ENCODE measurements around the gene CIRBP.
"Not testable (repeated sequence)": the region's sequence is repeated elsewhere in the genome, so short reads cannot be mapped to it uniquely, and the experiment has no call there.

The CIRBP gene

DNA sequence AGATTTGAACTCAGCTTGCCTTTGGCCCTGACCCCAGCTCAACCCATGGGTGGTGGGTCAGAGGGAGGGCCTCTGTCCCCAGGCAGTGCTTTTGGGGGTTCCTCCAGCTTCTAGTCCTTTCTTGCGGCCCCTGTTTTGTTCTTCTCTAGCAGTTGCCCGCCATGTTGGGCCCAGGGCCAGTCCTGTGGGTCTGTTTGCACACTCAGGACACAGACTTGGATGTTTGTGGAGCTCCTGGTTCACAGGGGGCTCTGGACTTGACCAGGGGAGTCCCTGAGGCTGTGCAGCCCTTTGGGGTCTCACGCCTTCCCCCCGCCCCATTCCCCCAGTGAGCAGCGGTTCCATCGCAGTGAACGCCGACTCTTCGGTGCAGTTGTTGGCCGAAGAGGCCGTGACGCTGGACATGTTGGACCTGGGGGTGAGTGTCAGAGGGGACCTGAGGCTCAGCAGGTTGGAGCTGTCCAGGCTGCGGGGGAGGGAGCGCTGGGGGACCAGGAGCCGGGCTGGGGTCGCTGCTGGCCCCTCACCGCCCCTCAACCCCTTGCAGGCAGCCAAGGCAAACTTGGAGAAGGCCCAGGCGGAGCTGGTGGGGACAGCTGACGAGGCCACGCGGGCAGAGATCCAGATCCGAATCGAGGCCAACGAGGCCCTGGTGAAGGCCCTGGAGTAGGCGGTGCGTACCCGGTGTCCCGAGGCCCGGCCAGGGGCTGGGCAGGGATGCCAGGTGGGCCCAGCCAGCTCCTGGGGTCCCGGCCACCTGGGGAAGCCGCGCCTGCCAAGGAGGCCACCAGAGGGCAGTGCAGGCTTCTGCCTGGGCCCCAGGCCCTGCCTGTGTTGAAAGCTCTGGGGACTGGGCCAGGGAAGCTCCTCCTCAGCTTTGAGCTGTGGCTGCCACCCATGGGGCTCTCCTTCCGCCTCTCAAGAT lies 25.1 kb upstream of the CIRBP start:
- DNase-seq (ENCODE audit: low spot score) = peak; percentile 84

DNA sequence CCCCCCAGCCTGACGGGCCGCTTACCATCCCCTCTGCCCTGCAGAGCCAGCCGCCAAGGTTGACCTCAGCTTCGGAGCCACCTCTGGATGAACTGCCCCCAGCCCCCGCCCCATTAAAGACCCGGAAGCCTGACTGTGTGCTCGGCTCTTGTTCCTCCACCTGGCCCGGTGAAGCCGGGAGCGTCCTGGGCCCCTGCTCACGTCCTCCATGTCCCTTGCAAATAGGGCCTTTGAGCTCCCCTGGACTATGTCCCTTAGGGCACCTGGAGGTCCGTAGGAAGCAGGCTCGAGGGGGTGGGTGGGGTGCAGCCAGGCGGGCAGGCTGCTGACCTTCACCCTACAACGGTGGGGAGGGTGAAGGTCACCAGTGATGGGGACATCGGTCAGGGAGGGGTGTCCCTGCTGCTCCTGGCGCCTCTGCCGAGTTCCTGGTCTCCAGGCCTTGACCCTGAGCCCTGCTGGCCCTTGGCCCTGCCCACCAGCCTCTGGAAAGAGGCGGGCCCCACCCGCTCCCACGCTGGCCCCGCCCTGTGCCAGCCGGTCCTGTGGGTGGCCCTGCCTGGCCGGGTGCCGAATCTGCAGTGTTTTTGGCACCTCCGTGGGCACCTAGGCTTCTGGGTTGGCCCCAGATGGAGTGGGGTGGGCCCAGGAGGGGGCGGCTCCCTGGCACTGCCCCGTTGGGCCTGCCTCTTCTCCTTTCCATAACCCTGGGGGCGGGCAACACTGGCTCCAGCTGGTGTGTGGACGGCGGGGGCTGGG lies 24.3 kb upstream of the CIRBP start:
- no peak for DNase-seq (ENCODE audit: low spot score)

DNA sequence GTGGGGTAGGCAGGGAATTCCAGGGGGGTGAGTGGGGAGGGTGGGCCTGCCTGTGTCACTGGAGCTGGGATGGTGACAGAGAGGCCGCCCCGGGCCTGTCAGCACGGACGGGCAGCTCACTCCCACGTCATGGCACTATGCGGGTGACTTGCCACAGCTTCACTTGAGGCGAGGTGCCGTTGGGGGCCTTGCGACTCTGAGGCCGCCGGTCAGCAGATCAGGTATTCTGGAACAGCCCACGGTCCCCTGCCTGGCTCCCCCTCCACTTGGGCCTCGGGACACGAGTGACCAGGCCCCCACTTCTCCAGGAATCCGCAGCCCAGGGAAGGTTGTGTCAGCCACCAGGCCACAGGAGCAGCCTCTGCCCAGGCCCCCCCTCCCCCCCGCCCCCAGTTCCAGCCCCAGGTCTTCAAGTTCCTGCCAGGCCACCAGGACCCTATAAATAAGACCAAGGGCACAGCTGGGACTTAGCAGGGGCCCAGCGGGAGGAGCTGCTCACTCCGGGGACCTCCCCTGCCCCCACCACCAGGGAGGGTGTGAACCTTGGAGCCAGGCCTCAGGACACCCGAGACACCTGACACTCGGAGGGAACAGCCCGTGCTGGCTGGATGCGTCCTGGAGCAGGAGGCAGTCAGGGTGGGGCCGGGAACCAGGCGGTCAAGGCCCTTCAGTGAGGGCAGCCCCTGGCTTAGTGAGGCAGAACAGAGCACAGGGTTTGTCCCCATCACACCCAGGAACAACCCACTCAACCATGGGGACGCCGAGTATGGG lies 23.5 kb upstream of the CIRBP start:
- DNase-seq (ENCODE audit: low spot score) = no peak

GRCh38 chr19:1246265-1247087 lies 22.7 kb upstream of the CIRBP start:
- DNase-seq (ENCODE audit: low spot score) = not testable (repeated sequence)

- no peak for DNase-seq (ENCODE audit: low spot score)
Measured at GRCh38 chr19:1247748-1248138, 21.4 kb upstream of the CIRBP start.

- DNase-seq (ENCODE audit: low spot score) = no peak
Measured at GRCh38 chr19:1248139-1248785, 20.9 kb upstream of the CIRBP start, which contains the start of gene MIDN. Gene MIDN (plus strand): TSS chr19:1248583. CDS start chr19:1250297, 1,714 bp downstream.

DNA sequence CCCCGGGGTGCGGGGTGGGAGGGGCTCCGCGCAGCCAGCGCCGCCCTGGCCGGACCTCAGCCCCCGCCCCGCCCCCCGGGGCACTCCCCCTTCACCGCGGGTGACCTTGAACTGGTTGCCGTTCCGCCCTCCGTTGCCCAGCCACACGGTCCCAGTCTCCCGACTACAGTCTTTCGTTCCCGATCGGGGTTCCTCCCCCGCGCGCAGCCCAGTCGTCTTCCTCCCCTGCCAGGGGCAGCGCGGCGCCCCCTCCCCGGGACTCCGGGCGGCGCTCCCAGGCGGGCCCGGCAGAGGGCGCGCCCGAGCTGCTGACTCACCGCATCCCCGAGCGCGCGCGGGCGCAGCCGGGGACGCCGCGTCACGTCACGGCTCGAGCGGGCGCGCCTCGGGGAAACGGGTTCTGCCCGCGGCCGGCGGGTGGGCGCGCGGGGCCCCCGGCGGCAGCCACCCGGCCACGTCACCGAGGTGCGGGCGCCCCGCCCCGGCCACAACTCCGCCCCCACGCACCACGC lies 20.3 kb upstream of the CIRBP start:
- no peak for DNase-seq (ENCODE audit: low spot score)

DNA sequence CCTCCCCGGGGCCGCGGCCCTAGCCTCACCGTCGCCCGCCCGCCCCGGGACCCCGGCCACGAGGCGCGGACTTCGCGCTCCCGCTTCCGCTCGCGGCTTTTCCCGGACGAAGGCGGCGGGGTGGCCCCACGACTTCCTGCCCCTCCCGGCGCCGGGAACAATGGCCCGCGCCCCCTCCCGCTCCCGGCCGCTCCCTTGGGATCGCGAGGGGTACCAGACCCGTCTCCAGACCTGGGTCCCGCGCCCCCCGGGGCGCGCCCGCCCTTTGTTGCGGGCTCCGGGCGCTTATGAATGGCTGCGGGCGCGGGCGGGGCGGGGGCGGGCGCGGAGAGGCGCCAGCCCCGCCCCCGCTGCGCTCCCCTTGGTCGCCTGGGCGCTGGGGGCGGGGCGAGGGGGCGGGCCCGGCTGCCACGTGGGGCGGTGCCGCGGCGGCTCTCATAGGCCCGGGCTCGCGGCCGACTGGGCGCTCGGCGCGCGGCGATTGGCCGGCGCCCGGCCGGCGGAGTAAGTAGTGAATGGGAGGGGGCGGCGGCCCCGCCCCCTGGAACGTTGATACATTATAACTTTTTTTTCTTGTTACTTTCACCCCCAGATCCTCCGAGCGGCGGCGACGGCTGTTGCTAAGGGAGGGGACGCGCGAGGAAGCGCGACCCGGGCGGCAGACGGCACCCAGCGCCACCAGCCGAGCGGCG lies 19.7 kb upstream of the CIRBP start:
- peak; percentile 76 for DNase-seq (ENCODE audit: low spot score)

GRCh38 chr19:1249990-1250436 lies 19.1 kb upstream of the CIRBP start:
- no peak for DNase-seq (ENCODE audit: low spot score)

DNA sequence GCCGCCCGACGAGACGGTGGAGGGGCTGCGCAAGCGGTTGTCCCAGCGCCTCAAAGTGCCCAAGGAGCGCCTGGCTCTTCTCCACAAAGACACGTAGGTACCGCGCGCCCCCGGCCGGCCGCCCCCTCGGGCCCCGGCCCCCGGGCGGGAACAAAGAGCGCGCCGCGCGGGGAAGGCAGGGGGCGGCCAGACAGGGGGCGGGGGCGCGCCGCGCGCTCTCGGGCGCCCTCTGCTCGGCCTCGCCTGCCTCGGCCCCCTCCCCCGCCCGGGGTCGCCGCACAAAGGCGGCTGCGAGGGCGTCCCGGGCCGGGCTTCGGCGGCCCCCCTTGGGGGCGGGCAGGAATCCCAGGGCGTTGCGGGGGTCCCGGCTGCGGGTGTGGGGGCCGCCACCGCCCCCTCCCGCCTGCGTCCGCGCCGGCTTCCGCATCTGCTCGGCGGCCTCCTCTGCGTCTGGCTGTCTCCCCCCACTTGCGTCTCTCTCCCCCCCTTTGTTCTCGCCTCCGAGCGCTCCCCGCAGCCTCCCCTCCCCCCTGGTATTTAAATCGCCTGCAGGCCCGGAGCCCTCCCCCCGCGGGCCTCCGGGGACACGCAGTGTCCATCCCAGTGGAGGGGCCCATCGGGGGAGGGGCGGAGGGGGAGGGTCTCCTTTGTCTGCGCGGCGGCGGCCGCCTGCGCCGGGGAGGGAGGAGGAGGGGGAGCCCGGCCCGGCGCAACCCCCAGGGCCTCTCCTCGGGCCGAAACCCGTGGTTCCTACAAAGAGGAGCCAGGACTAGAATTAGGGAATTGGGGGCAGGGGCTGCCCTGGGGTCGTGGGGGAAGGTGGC lies 18.5 kb upstream of the CIRBP start:
- no peak for DNase-seq (ENCODE audit: low spot score)

- DNase-seq (ENCODE audit: low spot score) = no peak
Measured at GRCh38 chr19:1251330-1252220, 17.6 kb upstream of the CIRBP start.

GRCh38 chr19:1252221-1252820 lies 16.8 kb upstream of the CIRBP start:
- no peak for DNase-seq (ENCODE audit: low spot score)

DNA sequence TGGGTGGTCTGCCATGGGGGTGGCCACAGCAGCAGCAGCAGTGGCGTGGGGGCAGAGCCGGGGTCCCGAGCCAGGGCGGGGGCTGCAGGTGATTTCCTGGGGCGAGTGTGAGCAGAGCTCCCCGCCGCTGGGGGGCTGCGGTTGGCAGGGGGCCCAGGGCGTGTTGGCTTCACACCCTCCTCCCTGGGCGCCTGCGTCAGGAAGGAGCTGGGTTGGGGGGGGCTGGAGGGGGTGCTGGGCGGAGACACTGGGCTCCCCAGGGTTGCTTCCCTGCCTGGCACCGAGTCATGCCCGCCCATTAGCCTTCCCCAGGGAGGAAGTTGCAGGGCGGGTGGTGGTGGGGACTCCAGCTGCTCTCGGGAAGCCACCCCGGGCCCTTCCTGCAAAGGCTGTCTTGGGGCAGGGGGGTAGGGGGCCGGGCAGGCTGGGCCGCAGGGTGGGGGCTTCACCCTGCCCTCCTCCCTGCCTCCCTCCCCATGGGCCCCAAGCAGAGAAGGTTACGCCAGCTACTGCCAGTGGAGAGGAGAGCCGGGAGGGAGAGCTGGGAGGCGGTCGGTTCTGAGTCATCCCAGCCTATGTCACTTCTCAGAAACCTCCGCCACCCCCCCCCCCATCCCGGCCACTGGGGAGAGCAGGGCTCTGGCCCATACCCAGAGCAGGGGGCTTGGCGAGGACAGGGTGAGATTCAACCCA lies 16.2 kb upstream of the CIRBP start:
- no peak for DNase-seq (ENCODE audit: low spot score)

DNA sequence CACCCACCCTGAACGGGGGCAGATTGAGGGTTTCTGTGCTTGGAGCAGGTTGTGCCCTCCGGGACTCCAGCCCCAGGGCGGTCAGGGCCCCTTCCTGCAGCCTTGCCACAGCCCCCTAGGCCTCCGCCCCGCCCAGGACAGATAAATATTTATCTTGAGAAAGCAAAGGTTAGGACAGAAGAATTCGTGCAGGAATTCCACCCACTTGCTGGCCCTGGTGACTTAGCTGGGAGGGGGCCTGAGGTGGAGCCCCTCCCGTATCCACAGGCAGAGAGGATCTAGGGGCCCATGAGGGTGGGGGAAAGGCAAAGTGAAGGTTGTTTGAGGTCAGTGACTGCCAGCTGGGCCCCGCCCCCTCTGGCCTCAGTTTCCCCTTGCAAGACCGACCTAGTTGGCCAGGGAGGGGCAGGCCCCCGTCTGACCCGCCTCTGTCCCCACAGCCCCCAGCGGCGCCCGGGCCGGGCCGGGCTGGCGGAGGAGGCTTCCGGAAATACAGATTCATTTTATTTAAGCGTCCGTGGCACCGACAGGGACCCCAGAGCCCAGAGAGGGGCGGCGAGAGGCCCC lies 15.5 kb upstream of the CIRBP start:
- DNase-seq (ENCODE audit: low spot score) = no peak

GRCh38 chr19:1254081-1254527 lies 15.0 kb upstream of the CIRBP start:
- no peak for DNase-seq (ENCODE audit: low spot score)

DNA sequence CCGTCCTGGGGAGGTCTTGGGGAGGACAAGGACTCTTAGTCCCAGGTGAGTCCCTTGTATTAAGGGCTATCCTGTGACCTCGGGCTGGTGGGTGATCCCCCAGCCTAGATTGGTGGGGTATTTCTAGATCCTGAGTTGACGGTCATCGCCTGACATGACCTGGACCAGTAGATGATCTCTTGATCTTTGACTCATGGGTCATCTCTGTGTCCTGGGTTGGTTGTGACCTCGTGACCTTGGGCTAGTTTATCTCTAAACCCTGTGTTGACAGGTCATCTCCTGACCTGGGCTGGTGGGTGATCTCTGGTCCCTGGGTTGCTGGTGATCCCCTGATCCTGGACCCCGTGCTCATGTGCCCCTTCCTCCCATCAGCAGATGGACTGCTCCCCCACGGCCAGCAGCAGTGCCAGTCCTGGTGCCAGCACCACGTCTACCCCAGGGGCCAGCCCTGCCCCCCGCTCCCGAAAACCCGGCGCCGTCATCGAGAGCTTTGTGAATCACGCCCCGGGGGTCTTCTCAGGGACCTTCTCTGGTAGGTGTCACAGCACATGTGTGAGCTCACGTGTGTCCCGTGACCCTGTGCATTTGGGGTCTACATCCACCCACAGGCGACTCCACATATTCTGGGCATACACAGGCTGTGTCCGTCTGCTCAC lies 14.5 kb upstream of the CIRBP start:
- DNase-seq (ENCODE audit: low spot score) = no peak

Data from COLO829 (cell line).